HG02678 (cell line): ENCODE measurements around the gene CEACAM19.
"Not testable (repeated sequence)": the region's sequence is repeated elsewhere in the genome, so short reads cannot be mapped to it uniquely, and the experiment has no call there.

Experiments used
- ATAC-seq: cut with Tn5 transposase; IDR thresholded peaks from one replicate; pipeline ENCODE4 v1.9.1; 2021; ENCODE audit warnings: mild to moderate bottlenecking, moderate library complexity; ENCODE audit not compliant: unreplicated experiment

The CEACAM19 gene

DNA sequence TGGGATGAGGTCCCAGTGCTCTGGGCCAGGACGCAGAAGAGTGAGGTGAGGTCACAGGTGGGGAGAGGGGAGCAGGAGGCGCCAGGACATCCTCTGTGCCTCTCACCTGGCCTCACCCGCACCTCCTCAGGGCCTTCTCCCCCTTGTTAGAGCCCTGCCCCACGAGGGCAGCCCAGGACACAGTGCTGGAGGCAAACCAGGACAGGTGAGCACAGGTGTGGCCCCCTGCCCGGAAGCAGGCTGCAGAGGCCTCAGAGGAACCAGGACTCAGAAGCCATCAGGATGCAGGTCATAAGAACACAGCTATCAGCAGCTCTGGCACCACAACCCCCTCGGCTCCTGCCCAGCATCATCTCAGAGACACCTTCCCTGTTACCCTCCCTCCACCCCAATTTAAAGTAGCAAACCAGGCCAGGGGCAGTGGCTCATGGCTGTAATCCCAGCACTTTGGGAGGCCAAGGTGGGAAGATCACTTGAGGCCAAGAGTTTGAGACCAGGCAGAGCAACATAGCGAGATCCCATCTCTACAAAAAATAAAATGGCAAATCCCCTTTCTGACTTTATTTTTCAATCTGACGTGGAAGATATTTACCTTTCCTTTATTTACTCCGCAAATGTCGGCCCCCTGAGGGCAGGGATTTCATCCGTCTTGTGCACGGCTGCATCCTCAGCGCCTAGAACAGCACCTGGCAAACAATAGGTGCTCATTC lies 27.4 kb downstream of the CEACAM19 start, which contains the start of gene CEACAM16:
Gene CEACAM16 (plus strand): TSS at position 660 of the 710 bp plus-strand sequence. CDS start 2,306 bp downstream, outside the sequence.
- ATAC-seq = no peak

DNA sequence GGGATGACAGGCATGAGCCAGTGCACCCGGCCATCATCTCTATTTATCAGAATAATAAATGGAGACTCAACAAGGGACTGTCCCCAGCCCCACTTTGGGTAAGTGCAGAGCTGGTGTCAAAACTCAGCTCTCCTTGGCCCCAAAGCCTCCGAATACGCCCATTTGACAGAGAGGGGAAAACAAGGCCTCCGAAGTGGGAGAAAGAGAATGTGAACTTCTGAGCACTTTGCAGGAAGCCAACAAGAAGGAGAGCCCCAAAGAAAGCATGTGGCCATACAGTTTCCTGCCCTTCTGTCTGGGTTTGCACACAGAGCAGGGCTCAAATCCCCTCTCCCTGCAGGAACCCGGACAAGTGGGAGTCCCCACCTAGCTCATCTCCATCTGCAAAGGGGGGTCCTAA lies 29.3 kb downstream of the CEACAM19 start:
- no peak for ATAC-seq

DNA sequence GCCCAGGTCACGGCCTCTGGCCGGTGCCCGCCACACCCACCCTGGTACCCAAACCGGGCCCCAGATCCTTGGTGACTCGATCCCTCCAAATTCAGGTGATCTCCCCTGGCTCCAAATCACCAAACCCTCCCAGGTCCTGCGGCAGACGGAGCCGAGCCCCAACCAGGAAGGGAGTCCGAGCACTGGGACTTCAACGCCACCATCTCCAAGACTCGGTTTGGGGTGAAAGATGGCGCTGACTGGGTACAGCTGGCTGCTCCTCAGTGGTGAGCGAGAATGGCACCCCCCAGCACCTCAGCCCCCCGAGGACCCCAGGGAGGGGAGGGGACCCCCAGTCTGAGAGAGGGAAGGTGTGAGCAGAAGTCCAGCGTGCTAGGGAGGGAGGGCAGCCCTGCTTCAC lies 29.9 kb downstream of the CEACAM19 start:
- no peak for ATAC-seq

DNA sequence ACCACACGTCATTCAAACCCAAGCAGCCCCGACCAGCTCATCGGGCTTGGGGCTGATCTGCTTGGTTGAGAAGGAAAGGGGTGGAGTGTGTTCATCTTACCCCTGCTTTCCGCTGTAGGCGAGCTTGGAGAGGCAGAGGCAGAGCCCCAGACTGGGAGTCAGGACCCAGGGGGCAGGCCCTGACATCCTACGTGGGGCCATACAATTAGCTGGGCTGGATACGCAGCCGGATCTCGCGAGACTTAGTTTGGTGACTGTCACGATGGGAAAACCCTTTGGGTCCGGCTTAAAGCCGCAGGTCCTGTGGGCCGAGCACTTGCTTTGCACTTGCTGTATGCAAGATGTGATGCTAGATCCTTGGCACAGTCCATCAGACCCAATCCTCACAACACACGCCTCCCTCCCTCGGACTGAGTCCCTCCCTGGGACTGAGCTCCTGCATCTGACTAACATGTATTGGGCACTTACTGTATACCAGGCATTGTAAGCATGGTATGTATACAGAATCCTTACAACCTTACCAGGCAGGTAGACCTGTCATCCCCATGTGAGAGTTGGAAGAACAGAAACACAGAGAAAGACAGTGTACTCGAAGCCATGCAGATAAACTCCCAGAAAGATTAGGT lies 31.4 kb downstream of the CEACAM19 start:
- no peak for ATAC-seq

DNA sequence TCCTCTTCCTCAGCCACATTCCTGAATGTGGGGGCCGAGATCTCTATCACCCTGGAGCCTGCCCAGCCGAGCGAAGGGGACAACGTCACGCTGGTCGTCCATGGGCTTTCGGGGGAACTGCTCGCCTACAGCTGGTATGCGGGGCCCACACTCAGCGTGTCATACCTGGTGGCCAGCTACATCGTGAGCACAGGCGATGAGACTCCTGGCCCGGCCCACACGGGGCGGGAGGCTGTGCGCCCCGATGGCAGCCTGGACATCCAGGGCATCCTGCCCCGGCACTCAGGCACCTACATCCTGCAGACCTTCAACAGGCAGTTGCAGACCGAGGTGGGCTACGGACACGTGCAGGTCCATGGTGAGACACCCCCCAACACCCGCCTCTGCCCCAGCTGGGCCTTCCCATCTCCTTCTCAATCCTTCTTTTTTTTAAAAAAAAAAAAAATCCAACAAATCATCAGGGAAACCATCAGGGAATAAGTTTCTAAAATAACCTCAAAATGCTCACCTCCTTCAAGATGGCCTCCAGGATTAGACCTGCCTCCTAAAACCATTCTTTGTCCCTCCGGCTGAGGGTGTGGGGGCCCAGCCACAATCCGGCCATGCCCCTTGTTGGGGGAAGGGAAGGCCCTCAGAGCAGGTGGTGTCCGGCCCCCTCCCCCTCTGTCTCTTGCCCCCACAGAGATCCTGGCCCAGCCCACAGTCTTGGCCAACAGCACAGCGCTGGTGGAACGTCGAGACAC lies 32.2 kb downstream of the CEACAM19 start:
- no peak for ATAC-seq

DNA sequence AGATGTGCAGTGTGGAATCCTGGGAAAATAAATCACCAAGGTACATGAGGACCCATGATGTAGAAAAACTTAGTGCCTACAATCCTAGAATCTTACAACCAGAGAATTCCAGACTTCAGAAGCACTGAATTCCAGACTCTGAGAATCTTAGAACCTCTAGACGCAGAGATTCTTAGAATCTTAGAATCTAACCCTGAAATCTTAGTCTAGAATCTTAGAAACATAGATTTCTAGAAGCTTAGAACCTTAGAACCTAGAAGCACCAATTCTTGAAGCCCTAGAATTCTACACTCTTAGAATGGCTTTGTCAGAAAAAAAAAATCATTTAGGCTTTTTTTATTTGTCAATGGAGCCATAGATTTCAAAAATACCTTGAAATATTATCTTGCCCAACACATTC lies 33.7 kb downstream of the CEACAM19 start:
- no peak for ATAC-seq

DNA sequence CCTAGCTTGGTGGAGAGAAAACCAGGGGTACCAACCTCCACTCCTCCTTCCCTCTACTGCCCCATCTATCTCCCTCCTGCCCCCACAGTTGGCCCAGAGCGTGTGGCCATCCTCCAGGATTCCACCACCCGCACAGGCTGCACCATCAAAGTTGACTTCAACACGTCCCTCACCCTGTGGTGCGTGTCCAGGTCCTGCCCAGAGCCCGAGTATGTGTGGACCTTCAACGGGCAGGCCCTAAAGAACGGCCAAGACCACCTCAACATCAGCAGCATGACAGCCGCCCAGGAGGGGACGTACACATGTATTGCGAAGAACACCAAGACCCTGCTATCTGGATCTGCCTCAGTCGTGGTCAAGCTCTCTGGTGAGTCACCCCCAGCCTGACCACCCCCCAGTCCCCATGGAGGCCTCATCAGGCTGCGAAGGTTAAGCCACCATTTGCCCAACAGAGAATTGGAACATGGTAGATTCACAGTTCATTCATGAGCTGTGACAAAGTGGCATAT lies 34.3 kb downstream of the CEACAM19 start:
- no peak for ATAC-seq

DNA sequence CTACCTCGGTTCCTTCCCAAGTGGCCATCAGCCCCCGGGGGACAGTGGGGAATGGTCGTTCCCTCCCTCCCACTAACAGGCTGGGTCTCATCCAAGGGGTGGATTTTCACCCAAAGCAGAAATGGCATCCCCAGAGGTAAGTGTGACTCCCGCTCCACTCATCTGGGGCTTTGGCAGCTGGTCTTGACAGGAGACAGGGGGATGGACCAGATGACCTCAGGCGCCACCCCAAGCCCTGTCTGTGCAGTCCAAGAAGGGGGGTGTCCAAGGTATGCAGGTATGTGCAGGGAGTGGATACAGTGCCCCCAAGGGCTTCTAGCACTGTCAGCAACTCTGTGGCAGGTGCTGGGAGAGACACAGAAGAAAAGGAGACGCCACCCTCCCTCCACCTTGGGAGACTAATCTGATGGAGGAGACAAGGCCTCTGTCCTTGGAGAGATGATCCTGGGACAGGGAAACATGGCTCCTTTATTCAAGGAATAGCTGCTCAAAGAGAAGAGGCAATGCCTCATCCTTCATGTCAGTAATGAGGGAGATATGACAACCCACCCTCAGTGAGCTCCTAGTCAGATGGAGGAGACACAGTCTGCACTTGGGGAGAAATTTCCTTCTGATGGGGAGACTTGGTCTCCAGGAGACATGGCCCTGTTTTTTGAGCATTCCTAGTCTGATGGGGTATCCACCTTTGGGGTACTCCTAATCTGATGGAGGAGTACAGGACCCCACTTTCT lies 35.4 kb downstream of the CEACAM19 start:
- ATAC-seq = no peak

DNA sequence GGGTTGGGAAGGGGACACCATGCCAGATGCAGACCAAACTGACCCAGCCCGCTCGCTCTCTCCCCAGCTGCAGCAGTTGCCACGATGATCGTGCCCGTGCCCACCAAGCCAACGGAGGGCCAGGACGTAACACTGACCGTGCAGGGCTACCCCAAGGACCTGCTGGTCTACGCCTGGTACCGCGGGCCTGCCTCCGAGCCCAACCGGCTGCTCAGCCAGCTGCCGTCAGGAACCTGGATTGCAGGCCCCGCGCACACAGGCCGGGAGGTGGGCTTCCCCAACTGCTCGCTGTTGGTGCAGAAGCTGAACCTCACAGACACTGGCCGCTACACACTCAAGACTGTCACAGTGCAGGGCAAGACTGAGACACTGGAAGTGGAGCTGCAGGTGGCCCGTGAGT lies 36.5 kb downstream of the CEACAM19 start:
- ATAC-seq = no peak

DNA sequence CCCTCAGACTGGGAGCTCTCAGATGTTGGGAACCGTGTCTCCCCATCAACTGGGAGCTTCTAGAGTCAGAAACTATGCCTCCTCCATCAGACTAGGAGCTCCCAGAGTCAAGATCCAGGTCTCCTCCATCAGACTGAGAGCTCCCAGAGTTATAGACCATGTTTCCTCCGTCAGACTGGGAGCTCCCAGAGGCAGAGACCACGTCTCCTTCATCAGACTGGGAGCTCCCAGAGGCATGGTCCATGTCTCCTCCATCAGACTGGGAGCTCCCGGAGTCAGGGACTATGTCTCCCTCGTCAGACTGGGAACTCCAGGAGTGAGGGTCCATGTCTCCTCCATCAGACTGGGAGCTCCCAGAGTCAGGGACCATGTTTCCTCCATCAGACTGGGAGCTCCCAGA lies 37.7 kb downstream of the CEACAM19 start:
- no peak for ATAC-seq

DNA sequence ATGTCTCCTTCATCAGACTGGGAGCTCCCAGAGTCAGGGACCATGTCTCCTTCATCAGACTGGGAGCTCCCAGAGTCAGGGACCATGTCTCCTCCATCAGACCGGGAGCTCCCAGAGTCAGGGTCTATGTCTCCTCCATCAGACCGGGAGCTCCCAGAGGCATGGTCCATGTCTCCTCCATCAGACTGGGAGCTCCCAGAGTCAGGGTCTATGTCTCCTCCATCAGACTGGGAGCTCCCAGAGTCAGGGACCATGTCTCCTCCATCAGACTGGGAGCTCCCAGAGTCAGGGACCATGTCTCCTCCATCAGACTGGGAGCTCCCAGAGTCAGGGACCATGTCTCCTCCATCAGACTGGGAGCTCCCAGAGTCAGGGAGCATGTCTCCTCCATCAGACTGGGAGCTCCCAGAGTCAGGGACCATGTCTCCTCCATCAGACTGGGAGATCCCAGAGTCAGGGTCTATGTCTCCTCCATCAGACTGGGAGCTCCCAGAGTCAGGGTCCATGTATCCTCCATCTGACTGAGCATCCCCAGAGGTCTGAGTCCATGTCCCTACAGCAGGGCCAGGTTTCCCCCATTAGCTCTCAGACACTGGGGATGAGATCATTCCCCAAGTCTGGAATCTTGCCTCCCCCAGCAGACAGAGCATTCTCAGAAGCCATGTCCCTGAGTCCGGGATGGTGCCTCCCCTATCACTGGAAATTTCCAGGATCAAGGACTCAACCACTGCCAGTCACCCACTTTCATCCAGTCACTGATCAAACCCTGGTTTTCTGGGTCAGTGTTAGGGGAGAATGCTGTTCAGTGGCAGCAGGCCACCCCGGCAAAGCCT lies 38.4 kb downstream of the CEACAM19 start:
- ATAC-seq = not testable (repeated sequence)

DNA sequence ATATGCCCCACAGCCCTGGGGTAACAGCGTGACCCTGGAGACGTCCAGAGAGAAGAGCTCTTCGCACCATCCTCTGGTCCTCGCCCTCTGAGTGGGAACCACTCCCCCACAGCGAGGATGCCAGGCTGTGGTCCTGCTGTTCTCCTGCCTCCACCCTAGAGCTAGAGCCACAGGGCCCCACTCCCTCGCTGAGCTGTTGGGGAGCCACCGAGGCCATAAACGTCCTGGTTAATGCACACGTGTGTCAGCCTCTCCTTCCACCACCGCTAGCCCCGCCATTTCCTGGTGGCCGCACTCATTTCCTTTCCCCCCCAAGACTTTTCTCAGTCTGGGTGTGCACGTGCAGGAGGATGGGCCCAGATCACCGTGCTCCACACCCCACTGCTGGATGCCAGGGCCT lies 39.2 kb downstream of the CEACAM19 start:
- no peak for ATAC-seq

DNA sequence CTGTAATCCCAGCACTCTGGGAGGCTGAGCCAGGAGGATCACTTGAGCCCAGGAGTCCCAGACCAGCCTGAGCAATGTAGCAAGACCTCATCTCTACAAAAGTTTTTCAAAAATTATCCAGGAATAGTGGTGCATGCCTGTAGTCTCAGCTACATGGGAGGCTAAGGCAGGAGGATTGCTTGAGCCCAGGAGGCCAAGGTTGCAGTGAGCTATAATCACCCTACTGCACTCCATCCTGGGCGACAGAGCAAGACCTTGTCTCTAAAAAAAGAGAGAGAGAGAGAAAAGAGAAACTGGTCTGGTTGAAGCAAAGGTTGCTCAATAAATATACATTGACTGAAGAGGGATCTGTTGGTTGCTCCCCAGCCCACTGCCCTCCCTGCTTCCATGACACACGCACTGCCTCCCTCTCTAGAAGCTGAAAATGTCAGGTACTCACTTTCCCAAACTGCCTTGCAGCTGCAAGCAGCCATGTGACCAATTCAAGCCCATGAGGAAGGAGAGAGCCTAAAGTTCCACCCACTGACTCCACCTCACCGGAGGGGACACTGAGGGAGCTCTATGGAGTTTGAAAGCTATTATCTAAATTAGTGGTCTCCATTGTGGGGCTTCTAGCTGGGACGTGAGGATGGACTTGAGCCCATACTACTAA lies 41.7 kb downstream of the CEACAM19 start:
- no peak for ATAC-seq

DNA sequence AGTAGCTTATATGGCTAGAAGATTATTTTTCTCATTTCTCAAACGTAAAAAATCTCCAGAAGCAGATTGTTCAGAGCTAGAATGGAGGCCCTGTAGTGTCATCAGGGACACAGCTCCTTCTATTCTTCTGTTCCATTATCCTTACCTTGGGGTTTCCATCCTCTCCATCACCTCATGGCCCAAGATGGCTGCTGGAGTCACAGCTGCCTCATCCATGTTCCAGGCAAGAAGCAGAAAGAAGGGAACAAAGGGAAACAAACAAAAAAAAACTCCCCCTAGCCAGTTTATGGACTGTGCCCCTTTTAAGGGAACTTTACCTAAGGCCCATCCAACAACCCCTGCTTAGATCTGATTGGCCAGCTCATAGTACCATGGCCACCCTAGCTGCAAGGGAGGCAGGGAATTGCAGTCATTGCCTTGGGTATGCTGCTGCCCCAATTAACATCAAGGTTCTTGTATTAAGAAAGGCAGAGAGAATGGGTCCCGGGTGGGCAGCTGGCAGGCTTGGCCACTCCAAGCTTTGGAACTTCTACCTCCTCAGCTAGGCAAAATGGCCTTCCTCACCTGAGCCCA lies 43.4 kb downstream of the CEACAM19 start:
- no peak for ATAC-seq

DNA sequence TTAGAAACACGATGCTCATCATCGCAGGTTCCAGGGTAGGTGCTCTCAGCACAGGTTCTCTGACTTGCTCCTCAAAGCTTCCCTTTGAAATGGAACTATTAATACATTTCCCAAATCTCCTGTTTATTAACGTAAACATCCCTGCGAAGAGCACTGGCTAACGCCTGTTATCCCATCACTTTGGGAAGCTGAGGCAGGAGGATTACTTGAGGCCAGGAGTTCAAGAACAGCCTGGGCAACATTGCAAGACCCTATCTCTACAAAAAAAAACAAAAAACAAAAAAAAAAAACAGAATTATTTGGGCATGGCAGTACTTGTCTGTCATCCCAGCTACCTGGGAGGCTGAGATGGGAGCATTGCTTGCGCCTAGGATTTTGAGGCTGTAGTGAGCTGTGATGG lies 46.3 kb downstream of the CEACAM19 start:
- ATAC-seq = no peak

DNA sequence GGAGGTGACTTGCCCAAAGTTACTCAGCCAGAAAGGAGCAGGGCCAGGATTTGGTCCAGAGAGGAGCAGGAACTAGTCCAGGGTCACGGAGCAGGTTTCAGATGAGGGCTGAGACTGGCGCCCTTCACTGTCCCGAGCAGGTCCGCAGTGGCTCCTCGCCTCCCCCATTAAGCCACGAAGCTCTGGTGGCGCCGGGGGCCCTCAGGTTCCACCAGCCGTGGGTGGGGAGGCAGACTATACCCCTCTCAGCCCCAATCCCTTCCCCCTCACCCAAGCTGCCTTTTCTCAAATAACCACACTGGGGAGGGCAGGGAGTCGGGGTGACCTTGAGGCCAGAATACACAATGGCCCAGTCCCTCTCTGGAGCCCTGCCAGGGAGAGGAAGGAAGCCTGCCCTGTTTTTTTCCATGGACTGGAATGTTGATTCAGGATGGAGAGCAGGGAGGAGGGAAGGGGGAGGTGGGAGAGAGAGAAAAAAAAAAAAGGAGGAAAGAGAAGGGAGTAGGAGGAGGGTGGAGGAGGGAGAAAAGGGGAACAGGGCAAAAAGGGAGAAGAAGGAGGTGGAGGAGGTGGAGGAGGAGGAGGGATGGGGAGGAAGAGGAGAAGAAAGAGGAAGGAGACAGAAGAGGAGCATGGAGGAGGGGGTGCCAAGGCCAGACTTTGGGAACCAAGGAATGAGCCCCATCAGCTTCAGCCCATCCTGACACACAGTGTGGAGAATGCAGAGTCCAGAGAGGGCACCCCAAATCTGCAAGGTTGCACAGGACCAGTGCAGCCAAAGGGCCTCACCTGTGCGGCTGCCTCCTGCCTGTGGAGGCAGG lies 47.4 kb downstream of the CEACAM19 start:
- ATAC-seq = no peak

DNA sequence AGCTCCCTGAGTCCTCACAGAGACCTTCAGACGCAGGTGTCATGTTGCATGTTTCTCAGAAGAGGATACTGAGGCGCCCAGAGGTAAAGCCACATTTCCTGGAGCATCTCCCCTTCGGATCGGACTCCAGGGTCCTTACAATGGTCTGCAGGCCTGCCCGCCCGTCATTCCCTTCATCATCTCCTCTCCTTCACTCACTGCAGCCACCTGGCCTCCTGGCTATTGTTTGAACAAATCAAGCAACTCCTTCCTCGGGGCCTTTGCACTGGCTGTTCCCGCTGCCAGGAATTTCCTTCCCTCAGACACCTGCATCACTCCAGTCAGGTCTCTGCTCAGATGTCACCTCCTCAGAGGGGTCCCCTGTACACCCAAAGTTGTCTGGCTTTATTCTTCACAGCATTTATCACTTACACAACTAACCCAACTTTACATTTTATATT lies 48.0 kb downstream of the CEACAM19 start:
- no peak for ATAC-seq

DNA sequence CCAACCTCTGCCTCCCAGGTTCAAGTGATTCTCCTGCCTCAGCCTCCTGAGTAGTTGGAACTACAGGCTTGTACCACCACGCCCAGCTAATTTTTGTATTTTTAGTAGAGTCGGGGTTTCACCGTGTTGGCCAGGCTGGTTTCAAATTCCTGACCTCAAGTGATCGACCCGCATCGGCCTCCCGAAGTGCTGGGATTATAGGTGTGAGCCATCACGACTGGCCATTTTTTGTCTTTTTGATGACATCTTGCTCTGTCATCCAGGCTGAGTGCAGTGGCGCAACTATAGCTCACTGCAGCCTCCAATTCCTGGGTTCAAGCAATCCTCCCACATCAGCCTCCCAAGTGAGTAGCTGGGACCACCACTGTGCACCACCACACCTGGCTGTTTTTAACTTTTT lies 49.1 kb downstream of the CEACAM19 start:
- not testable (repeated sequence) for ATAC-seq
